Left ventricle myocardium inferior (tissue), 1 donor: ENCODE data around the gene PTPRO. TPM values are rescaled to one million over a fixed set of nuclear protein-coding genes. Genes with fewer than 3 reads are reported as not detected.
A peak's percentile ranks its signal among the peaks of the same experiment; 100 is the strongest.

ENCODE experiments used
- DNase-seq: peaks from one replicate; pipeline ENCODE4 v3.0.0-alpha.2; 2020
- H3K27ac ChIP-seq: fragments of 200-600 bp; replicated peaks from 2 replicates; pipeline ENCODE4 v1.8.0; 2021
- H3K27me3 ChIP-seq: fragments of 200-600 bp; 2 replicates; pipeline ENCODE4 v1.8.0; 2021; ENCODE audit warnings: low read depth
- H3K36me3 ChIP-seq: fragments of 200-600 bp; 2 replicates; pipeline ENCODE4 v1.8.0; 2021
- H3K4me1 ChIP-seq: fragments of 200-600 bp; 2 replicates; pipeline ENCODE4 v1.8.0; 2021
- H3K4me3 ChIP-seq: fragments of 200-600 bp; 2 replicates; pipeline ENCODE4 v1.8.0; 2021; ENCODE audit warnings: mild to moderate bottlenecking, moderate library complexity
- H3K9me3 ChIP-seq: fragments of 200-600 bp; replicated peaks from 2 replicates; pipeline ENCODE4 v1.8.0; 2021
- CTCF ChIP-seq: fragments of 200-600 bp; IDR thresholded peaks from 2 replicates; pipeline ENCODE4 v1.8.0; 2021; ENCODE audit warnings: antibody characterized with exemption, mild to moderate bottlenecking, borderline replicate concordance
- intact Hi-C: fragments of 100-400 bp; cut with micrococcal nuclease; formaldehyde crosslinking; loops from one replicate; pipeline ENCODE4 v1.11.0; 2022
- total RNA-seq: library from RNA; stranded (reverse); fragmentation: NEBNext Ultra II Directional; extraction: Animal tissue kit (Norgen Biotek cat#: 25700); gene quantifications from one replicate; pipeline ENCODE4 v1.2.1, GENCODE V29; 2021
- donor health status: DM: no; HTN: yes; CAD: no; lungs with severe emphysema.

PTPRO gene
- total RNA-seq, 1 donor from 2014 or later, result 0.82 TPM

GRCh38 chr12:15563663-15564062, 241.4 kb downstream of the PTPRO start:
- intact Hi-C loops, result no loop called here
- no peak overlapping the region for H3K27ac ChIP-seq
- no peaks in the 10 kb centered on the region for H3K36me3 ChIP-seq
- DNase-seq, result no peak
- H3K27me3 ChIP-seq, result peaks cover 5% of the 10 kb centered on the region
- H3K4me1 ChIP-seq, result no peaks in the 10 kb centered on the region
- peak overlapping the region; percentile 38 for H3K4me3 ChIP-seq
- H3K9me3 ChIP-seq, result no peaks in the 10 kb centered on the region
- TF ChIP-seq CTCF, result no peak

- Histone ChIP-seq H3K36me3 (no peaks in the 10 kb centered on the region), H3K4me3 (no peak overlapping the region), H3K27me3 (no peaks in the 10 kb centered on the region), H3K27ac (no peak overlapping the region), H3K9me3 (no peaks in the 10 kb centered on the region), H3K4me1 (peaks cover 11% of the 10 kb centered on the region)
- DNase-seq, result no peak
- no peak for TF ChIP-seq CTCF
- intact Hi-C loops, result no loop called here
Observed at GRCh38 chr12:15574353-15574752, 252.0 kb downstream of the PTPRO start.

GRCh38 chr12:15575671-15576541, 253.6 kb downstream of the PTPRO start:
- Histone ChIP-seq H3K4me1 (peaks cover 11% of the 10 kb centered on the region), H3K4me3 (no peak overlapping the region), H3K27me3 (no peaks in the 10 kb centered on the region), H3K9me3 (no peaks in the 10 kb centered on the region), H3K27ac (no peak overlapping the region), H3K36me3 (no peaks in the 10 kb centered on the region)
- intact Hi-C loops, result no loop called here
- no peak for TF ChIP-seq CTCF
- DNase-seq, result no peak

- no peaks in the 10 kb centered on the region for H3K36me3 ChIP-seq
- no peak for DNase-seq
- no peak overlapping the region for H3K4me3 ChIP-seq
- TF ChIP-seq CTCF, result no peak
- intact Hi-C loops, result loop anchor here (10.0 kb wide), 1 partner anchor 306 kb away; no protein-coding TSS in a partner anchor
- no peak overlapping the region for H3K27ac ChIP-seq
- H3K9me3 ChIP-seq, result no peaks in the 10 kb centered on the region
- peaks cover 11% of the 10 kb centered on the region for H3K4me1 ChIP-seq
- H3K27me3 ChIP-seq, result peaks cover 14% of the 10 kb centered on the region
Observed at GRCh38 chr12:15580431-15580830, 258.1 kb downstream of the PTPRO start.

GRCh38 chr12:15581006-15581405, 258.7 kb downstream of the PTPRO start:
- no peak for DNase-seq
- TF ChIP-seq CTCF, result no peak
- Histone ChIP-seq H3K36me3 (no peaks in the 10 kb centered on the region), H3K4me3 (no peak overlapping the region), H3K9me3 (no peaks in the 10 kb centered on the region), H3K27me3 (peaks cover 20% of the 10 kb centered on the region), H3K4me1 (peaks cover 6% of the 10 kb centered on the region), H3K27ac (no peak overlapping the region)
- intact Hi-C loops, result loop anchor here (10.0 kb wide), 1 partner anchor 306 kb away; no protein-coding TSS in a partner anchor
